Smooth muscle cell (in vitro differentiated cells): Measurements from ENCODE around the gene CCSER2. TPM values are rescaled to one million over a fixed set of nuclear protein-coding genes. Genes with fewer than 3 reads are reported as not detected.
"Not testable (repeated sequence)": the region's sequence is repeated elsewhere in the genome, so short reads cannot be mapped to it uniquely, and the experiment has no call there.

ENCODE experiments used
- DNase-seq: peaks from one replicate; lab custom pipeline; 2025; ENCODE audit not compliant: unreplicated experiment; lab: John Stamatoyannopoulos, UW
- H2AFZ ChIP-seq: fragments of 200-600 bp; sonication (generic); 2 replicates; pipeline ENCODE4 v1.6.0; 2016; ENCODE audit warnings: antibody characterized with exemption, low read depth, mild to moderate bottlenecking
- H3F3A ChIP-seq: fragments of 200-600 bp; sonication (generic); 2 replicates; pipeline ENCODE4 v1.6.0; 2017; ENCODE audit warnings: antibody characterized with exemption, low read depth
- H3K27ac ChIP-seq: fragments of 200-600 bp; sonication (generic); 2 replicates; pipeline ENCODE4 v1.5.1; 2016; ENCODE audit warnings: low read depth, mild to moderate bottlenecking
- H3K27me3 ChIP-seq: fragments of 200-600 bp; sonication (generic); 2 replicates; pipeline ENCODE4 v1.6.1; 2016; ENCODE audit warnings: low read depth, mild to moderate bottlenecking
- H3K36me3 ChIP-seq: fragments of 200-600 bp; sonication (generic); 2 replicates; pipeline ENCODE4 v1.5.1; 2016; ENCODE audit warnings: low read depth
- H3K4me1 ChIP-seq: fragments of 200-600 bp; sonication (generic); 2 replicates; pipeline ENCODE4 v1.5.1; 2016; ENCODE audit warnings: low read depth
- H3K4me2 ChIP-seq: fragments of 200-600 bp; sonication (generic); 2 replicates; pipeline ENCODE4 v1.6.0; 2016; ENCODE audit warnings: mild to moderate bottlenecking
- H3K4me3 ChIP-seq: fragments of 200-600 bp; sonication (generic); 2 replicates; pipeline ENCODE4 v1.5.1; 2016; ENCODE audit warnings: mild to moderate bottlenecking
- H3K79me2 ChIP-seq: fragments of 200-600 bp; sonication (generic); 2 replicates; pipeline ENCODE4 v1.6.0; 2016; ENCODE audit warnings: low read depth, mild to moderate bottlenecking
- H3K9ac ChIP-seq: fragments of 200-600 bp; sonication (generic); 2 replicates; pipeline ENCODE4 v1.6.0; 2016; ENCODE audit warnings: low read depth
- H3K9me3 ChIP-seq: fragments of 200-600 bp; sonication (generic); replicated peaks from 2 replicates; pipeline ENCODE4 v1.5.1; 2016; ENCODE audit warnings: low read depth
- H4K20me1 ChIP-seq: fragments of 200-600 bp; sonication (generic); 2 replicates; pipeline ENCODE4 v1.6.0; 2016; ENCODE audit warnings: low read depth
- CTCF ChIP-seq: fragments of 200-600 bp; sonication (generic); IDR thresholded peaks from 2 replicates; pipeline ENCODE4 v1.5.1; 2017; ENCODE audit warnings: borderline replicate concordance, mild to moderate bottlenecking, antibody characterized with exemption; ENCODE audit not compliant: insufficient read depth, poor library complexity, severe bottlenecking
- WGBS: methylation state at CpG from one replicate; pipeline ENCODE4 v1.1.7; 2016; ENCODE audit warnings: low lambda C conversion rate; 5-methylcytosine and 5-hydroxymethylcytosine counted together
- polyA plus RNA-seq: library from polyadenylated mRNA; unstranded; fragments of >200 nt; fragmentation: Nextera tagmentation; extraction: Ambion mirVana; gene quantifications from 2 replicates; pipeline ENCODE4 v1.2.1, GENCODE V29; 2016
- total RNA-seq: library from RNA; depleted of rRNA; stranded (reverse); fragments of >200 nt; gene quantifications from 2 replicates; pipeline ENCODE4 v1.2.3, GENCODE V29; 2014

CCSER2 gene
- total and polyA plus RNA-seq, 2 experiments from 2014 or later = 32.8 to 42.1 TPM

GRCh38 chr10:84447701-84448400 lies 119.5 kb downstream of the CCSER2 start:
- H2AFZ ChIP-seq = no peak overlapping the region
- peaks cover under 1% of the 10 kb centered on the region for H3K79me2 ChIP-seq
- WGBS = 98% methylated on average over 8 of the region's 8 CpGs
- no peaks in the 10 kb centered on the region for H3K4me1 ChIP-seq
- no peak overlapping the region for H3K4me2 ChIP-seq
- no peaks in the 10 kb centered on the region for H3F3A ChIP-seq
- no peak overlapping the region for H3K27ac ChIP-seq
- peaks cover 8% of the 10 kb centered on the region for H4K20me1 ChIP-seq
- no peaks in the 10 kb centered on the region for H3K9me3 ChIP-seq
- DNase-seq = no peak
- H3K9ac ChIP-seq = no peak overlapping the region
- H3K4me3 ChIP-seq = no peak overlapping the region
- H3K27me3 ChIP-seq = no peaks in the 10 kb centered on the region
- H3K36me3 ChIP-seq = peaks cover under 1% of the 10 kb centered on the region
- no peak for TF ChIP-seq CTCF

GRCh38 chr10:84449351-84449750 lies 121.0 kb downstream of the CCSER2 start:
- H4K20me1 ChIP-seq = peaks cover 11% of the 10 kb centered on the region
- not testable (repeated sequence) for H3F3A ChIP-seq, H3K79me2 ChIP-seq, H3K9me3 ChIP-seq, H3K27ac ChIP-seq, H2AFZ ChIP-seq, H3K4me2 ChIP-seq, H3K36me3 ChIP-seq, H3K9ac ChIP-seq, H3K4me3 ChIP-seq, DNase-seq, H3K4me1 ChIP-seq, H3K27me3 ChIP-seq
- WGBS = 91% methylated on average over 7 of the region's 7 CpGs

GRCh38 chr10:84452003-84452402 lies 123.6 kb downstream of the CCSER2 start:
- Histone ChIP-seq H3K9me3 (no peaks in the 10 kb centered on the region), H3K4me2 (no peak overlapping the region), H3K79me2 (peaks cover 8% of the 10 kb centered on the region), H3K36me3 (no peaks in the 10 kb centered on the region), H3K27ac (no peak overlapping the region), H3K4me3 (no peak overlapping the region), H3F3A (no peaks in the 10 kb centered on the region), H3K4me1 (no peaks in the 10 kb centered on the region), H4K20me1 (peaks cover 10% of the 10 kb centered on the region), H2AFZ (no peak overlapping the region), H3K27me3 (no peaks in the 10 kb centered on the region), H3K9ac (no peak overlapping the region)
- TF ChIP-seq CTCF = no peak
- 3% methylated on average over 1 of the region's 1 CpG for WGBS
- DNase-seq = no peak

GRCh38 chr10:84453303-84453702 lies 124.9 kb downstream of the CCSER2 start:
- no peaks in the 10 kb centered on the region for H3K27me3 ChIP-seq

More at GRCh38 chr10:84453303-84453702, 124.9 kb downstream of the CCSER2 start:
- Histone ChIP-seq H3F3A (no peaks in the 10 kb centered on the region), H3K79me2 (peaks cover 15% of the 10 kb centered on the region), H3K4me2 (no peak overlapping the region), H3K9me3 (no peaks in the 10 kb centered on the region), H2AFZ (no peak overlapping the region), H3K27ac (no peak overlapping the region), H3K4me3 (no peak overlapping the region), H4K20me1 (peaks cover 7% of the 10 kb centered on the region), H3K4me1 (no peaks in the 10 kb centered on the region), H3K9ac (no peak overlapping the region), H3K36me3 (no peaks in the 10 kb centered on the region)
- DNase-seq = no peak
- WGBS = 87% methylated on average over 6 of the region's 6 CpGs
- TF ChIP-seq CTCF = no peak
